Measurements from ENCODE around the gene PARD6G. TPM values are rescaled to one million over a fixed set of nuclear protein-coding genes. Genes with fewer than 3 reads are reported as not detected.

Gene PARD6G
- total and polyA plus RNA-seq, 10 of the 15 experiments (the other 5 are each of a cell fraction or from before 2014, with no cell fraction given), result 0.20 to 2.0 (median 0.60) TPM

DNA sequence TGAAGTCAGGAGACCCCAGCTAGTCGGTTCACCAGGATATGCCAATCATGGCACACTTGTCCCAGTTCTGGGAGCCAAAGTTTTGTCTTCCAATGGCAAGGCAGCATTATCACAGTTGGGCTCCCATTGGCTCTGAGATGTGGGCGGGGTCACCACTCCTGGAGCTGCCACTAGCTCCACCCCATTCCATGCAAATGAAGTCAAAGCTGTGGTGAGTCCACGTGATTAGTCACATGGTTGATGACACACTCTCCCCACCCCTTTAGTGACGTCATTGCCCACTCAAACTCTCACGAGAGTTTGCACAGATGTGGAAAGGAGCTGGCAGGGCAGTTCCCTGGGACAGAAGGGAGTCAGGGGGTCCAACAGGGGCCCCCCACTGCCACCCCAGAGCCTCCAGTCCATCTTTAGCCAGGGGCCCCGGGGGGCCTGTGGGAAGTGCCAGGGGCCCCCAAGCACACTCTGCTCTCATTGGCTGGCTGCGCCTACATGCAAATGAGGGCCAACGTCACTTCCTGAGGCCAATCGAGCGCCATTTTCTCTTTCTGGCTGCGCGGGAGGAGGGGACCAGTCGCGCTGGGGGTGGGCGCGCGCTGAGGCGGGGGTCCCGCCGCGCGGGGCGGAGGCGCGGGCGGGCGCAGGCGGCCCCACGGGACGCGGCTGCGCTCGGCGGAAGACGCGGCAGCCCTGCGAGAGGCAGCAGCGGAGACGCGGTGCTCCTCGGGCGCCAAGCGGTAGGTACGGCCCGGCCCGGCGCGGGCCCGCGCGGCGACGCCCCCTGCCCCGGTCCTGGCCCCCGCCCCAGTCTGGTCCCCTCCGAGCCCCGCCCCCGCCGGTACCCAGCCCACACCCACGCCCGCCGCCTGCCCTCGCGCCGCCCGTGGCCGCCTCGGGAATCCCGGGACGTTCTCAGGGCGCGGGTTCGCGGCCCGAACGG, 138.3 kb downstream of the PARD6G start, which contains the start of gene ADNP2 (continued):
- TF ChIP-seq RCOR1 (conservative IDR thresholded peaks at IDR 0.05; ENCODE audit: low read depth, low read length) (no peak), WRNIP1 (IDR thresholded peaks at IDR 0.05; ENCODE audit: borderline replicate concordance, low read depth, low read length) (no peak), ETV6 (conservative IDR thresholded peaks at IDR 0.05 in 1 of 2, IDR thresholded peaks at IDR 0.05 in 1 of 2; ENCODE audit: borderline replicate concordance in 1 of 2, low read depth in 1 of 2) (no peak), PAX8 (IDR thresholded peaks at IDR 0.05) (no peak), RFX5 (IDR thresholded peaks at IDR 0.05; ENCODE audit: low read depth, low read length) (peak; percentile 52; the same call in 1 of the 2 replicates), STAT1 (conservative IDR thresholded peaks at IDR 0.05) (peak; percentile 71; the same call in 1 of the 2 replicates), ZNF622 (IDR thresholded peaks at IDR 0.05) (no peak), KLF5 (IDR thresholded peaks at IDR 0.05; ENCODE audit: partially characterized antibody) (peak; percentile 48), STAT3 (IDR thresholded peaks at IDR 0.05; ENCODE audit: low read depth, low read length) (no peak)
- TF ChIP-seq, protein P1, sequence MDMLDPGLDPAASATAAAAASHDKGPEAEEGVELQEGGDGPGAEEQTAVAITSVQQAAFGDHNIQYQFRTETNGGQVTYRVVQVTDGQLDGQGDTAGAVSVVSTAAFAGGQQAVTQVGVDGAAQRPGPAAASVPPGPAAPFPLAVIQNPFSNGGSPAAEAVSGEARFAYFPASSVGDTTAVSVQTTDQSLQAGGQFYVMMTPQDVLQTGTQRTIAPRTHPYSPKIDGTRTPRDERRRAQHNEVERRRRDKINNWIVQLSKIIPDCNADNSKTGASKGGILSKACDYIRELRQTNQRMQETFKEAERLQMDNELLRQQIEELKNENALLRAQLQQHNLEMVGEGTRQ (IDR thresholded peaks at IDR 0.05; ENCODE audit: borderline replicate concordance, low read depth, low read length), result peak; percentile 86

DNA sequence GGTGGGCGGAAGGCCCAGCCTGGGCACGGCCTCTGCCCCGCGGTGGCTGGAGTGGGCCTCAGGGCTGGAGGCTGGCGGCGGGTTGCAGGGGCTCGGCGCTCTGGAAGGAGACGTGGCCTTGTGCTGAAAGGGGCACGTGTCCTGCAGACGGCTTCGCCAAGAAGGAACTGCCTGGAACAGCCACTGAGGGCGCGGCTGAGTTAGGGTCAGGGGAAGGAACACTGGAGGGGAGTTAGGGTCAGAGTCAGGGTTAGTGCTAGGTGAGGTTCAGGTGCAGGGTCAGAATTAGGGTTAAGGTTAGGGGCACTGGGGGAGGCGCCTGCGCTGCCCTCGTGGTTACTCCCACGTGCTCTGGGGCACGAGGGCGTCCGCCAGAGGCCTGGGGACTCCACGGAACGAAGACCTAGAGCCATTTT, 139.2 kb downstream of the PARD6G start:
- Histone ChIP-seq H3K4me1 (ENCODE audit: control insufficient read depth, insufficient read depth, low read length) (peaks cover 19% of the 10 kb centered on the region), H2AFZ (ENCODE audit: control insufficient read depth, low read depth, low read length) (no peak overlapping the region), H3K27me3 (replicated peaks in 1 of 2; ENCODE audit: control insufficient read depth in 2 of 2, insufficient read depth in 2 of 2, low read length in 1 of 2) (no peaks in the 10 kb centered on the region), H3K27ac (ENCODE audit: control insufficient read depth, insufficient read depth) (no peak overlapping the region), H3K9ac (ENCODE audit: control insufficient read depth, insufficient read depth, low read length) (no peak overlapping the region), H3K36me3 (ENCODE audit: control insufficient read depth in 2 of 2, insufficient read depth in 2 of 2, low read length in 1 of 2) (no peaks in the 10 kb centered on the region), H3K4me3 (no peak overlapping the region), H3K79me2 (ENCODE audit: control insufficient read depth, insufficient read depth, low read length) (peaks cover 32% of the 10 kb centered on the region), H3K4me2 (ENCODE audit: control insufficient read depth, insufficient read depth) (no peak overlapping the region), H4K20me1 (ENCODE audit: control insufficient read depth, insufficient read depth) (no peaks in the 10 kb centered on the region), H3K9me3 (replicated peaks; ENCODE audit: control insufficient read depth, insufficient read depth, low read length) (no peaks in the 10 kb centered on the region)
- no TSS peak for BruUV-seq (replicated peaks)
- ChIA-PET SMC1A (ENCODE audit: uncharacterized antibody, unreplicated experiment) (interaction anchor here (1.2 kb wide), 1 partner anchor 39 kb away, joined by 3 read pairs; no protein-coding TSS in a partner anchor), CTCF (no interaction called here), POLR2A (no interaction called here), RAD21 (ENCODE audit: unreplicated experiment) (interaction anchor here (1.0 kb wide), 1 partner anchor 74 kb away, joined by 5 read pairs; the partner anchor contains the start of gene RBFA)
- DNase-seq (ENCODE audit: low read depth, low spot score) (no peak), ATAC-seq (no peak), FAIRE-seq (no peak)
- intact Hi-C loops (cut with micrococcal nuclease; ENCODE audit: unreplicated experiment), result loop anchor here (2.0 to 5.0 kb wide), 2 partner anchors 146 to 429 kb away; partner anchors contain the start of genes CTDP1 and HSBP1L1
- over 99% methylated on average over 18 of the region's 23 CpGs for WGBS (ENCODE audit: insufficient coverage, insufficient replicate concordance, low lambda C conversion rate, missing lambda C conversion rate)
- in situ Hi-C loops (cut with MboI), result no loop called here
- TF ChIP-seq, protein P2, sequence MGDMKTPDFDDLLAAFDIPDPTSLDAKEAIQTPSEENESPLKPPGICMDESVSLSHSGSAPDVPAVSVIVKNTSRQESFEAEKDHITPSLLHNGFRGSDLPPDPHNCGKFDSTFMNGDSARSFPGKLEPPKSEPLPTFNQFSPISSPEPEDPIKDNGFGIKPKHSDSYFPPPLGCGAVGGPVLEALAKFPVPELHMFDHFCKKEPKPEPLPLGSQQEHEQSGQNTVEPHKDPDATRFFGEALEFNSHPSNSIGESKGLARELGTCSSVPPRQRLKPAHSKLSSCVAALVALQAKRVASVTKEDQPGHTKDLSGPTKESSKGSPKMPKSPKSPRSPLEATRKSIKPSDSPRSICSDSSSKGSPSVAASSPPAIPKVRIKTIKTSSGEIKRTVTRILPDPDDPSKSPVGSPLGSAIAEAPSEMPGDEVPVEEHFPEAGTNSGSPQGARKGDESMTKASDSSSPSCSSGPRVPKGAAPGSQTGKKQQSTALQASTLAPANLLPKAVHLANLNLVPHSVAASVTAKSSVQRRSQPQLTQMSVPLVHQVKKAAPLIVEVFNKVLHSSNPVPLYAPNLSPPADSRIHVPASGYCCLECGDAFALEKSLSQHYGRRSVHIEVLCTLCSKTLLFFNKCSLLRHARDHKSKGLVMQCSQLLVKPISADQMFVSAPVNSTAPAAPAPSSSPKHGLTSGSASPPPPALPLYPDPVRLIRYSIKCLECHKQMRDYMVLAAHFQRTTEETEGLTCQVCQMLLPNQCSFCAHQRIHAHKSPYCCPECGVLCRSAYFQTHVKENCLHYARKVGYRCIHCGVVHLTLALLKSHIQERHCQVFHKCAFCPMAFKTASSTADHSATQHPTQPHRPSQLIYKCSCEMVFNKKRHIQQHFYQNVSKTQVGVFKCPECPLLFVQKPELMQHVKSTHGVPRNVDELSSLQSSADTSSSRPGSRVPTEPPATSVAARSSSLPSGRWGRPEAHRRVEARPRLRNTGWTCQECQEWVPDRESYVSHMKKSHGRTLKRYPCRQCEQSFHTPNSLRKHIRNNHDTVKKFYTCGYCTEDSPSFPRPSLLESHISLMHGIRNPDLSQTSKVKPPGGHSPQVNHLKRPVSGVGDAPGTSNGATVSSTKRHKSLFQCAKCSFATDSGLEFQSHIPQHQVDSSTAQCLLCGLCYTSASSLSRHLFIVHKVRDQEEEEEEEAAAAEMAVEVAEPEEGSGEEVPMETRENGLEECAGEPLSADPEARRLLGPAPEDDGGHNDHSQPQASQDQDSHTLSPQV (IDR thresholded peaks at IDR 0.05), result no peak
- TF ChIP-seq HDAC6 (IDR thresholded peaks at IDR 0.05; ENCODE audit: unreplicated experiment) (no peak), NR2C1 (IDR thresholded peaks at IDR 0.05) (no peak), ETV6 (conservative IDR thresholded peaks at IDR 0.05 in 1 of 2, IDR thresholded peaks at IDR 0.05 in 1 of 2; ENCODE audit: borderline replicate concordance in 1 of 2, low read depth in 1 of 2) (no peak)
- TF ChIP-seq, protein P1 (IDR thresholded peaks at IDR 0.05; ENCODE audit: borderline replicate concordance, low read depth, low read length), result no peak

All from GM12878 (cell line).